ENCODE data around the gene STARD7. TPM values are rescaled to one million over a fixed set of nuclear protein-coding genes. Genes with fewer than 3 reads are reported as not detected.
"Not testable (repeated sequence)": the region's sequence is repeated elsewhere in the genome, so short reads cannot be mapped to it uniquely, and the experiment has no call there.

STARD7 gene
- total RNA-seq = 100 to 1,000 TPM; 241 to 281 (median 267) TPM

- Mint-ChIP-seq H3K4me3 (peak within 1 kb of the TSS; percentile 88), H3K9me3 (no peaks in the 10 kb centered on the region), H3K4me1 (ENCODE audit: low read depth) (peaks cover 51% of the 10 kb centered on the region), H3K36me3 (ENCODE audit: insufficient read depth) (peaks cover 15% of the 10 kb centered on the region), H3K27me3 (ENCODE audit: low read depth) (no peaks in the 10 kb centered on the region)
- ATAC-seq (peak; percentile 91 to 92), DNase-seq (peak; percentile 96)
Observed at GRCh38 chr2:96208143-96209010, at the start of gene STARD7. TSS of gene STARD7 (minus strand) at chr2:96208827. CDS start at chr2:96208434, 393 bp downstream.

- H3K36me3 Mint-ChIP-seq (ENCODE audit: insufficient read depth) = peaks cover 21% of the 10 kb centered on the region
- H3K4me3 Mint-ChIP-seq; DNase-seq; H3K9me3 Mint-ChIP-seq; H3K27me3 Mint-ChIP-seq (ENCODE audit: low read depth); ATAC-seq: not testable (repeated sequence)
- peaks cover 64% of the 10 kb centered on the region for H3K4me1 Mint-ChIP-seq (ENCODE audit: low read depth)
Observed at GRCh38 chr2:96257744-96258143, 49.1 kb upstream of the STARD7 start.

GRCh38 chr2:96256611-96257113 is 48.0 kb upstream of the STARD7 start:
- Mint-ChIP-seq H3K4me3 (peak overlapping the region; percentile 42), H3K27me3 (ENCODE audit: low read depth) (no peaks in the 10 kb centered on the region), H3K4me1 (ENCODE audit: low read depth) (peaks cover 58% of the 10 kb centered on the region), H3K36me3 (ENCODE audit: insufficient read depth) (peaks cover 27% of the 10 kb centered on the region), H3K9me3 (no peaks in the 10 kb centered on the region)
- ATAC-seq (no peak), DNase-seq (no peak)

GRCh38 chr2:96254571-96254970 is 45.9 kb upstream of the STARD7 start:
- H3K27me3 Mint-ChIP-seq (ENCODE audit: low read depth) = no peaks in the 10 kb centered on the region
- no peaks in the 10 kb centered on the region for H3K9me3 Mint-ChIP-seq
- DNase-seq (no peak), ATAC-seq (no peak)
- no peak overlapping the region for H3K4me3 Mint-ChIP-seq
- H3K4me1 Mint-ChIP-seq (ENCODE audit: low read depth) = peaks cover 41% of the 10 kb centered on the region
- peaks cover 29% of the 10 kb centered on the region for H3K36me3 Mint-ChIP-seq (ENCODE audit: insufficient read depth)

GRCh38 chr2:96253006-96253405 is 44.4 kb upstream of the STARD7 start:
- H3K4me1 Mint-ChIP-seq (ENCODE audit: low read depth) = peaks cover 28% of the 10 kb centered on the region
- H3K36me3 Mint-ChIP-seq (ENCODE audit: insufficient read depth) = peaks cover 29% of the 10 kb centered on the region
- no peaks in the 10 kb centered on the region for H3K9me3 Mint-ChIP-seq
- H3K27me3 Mint-ChIP-seq (ENCODE audit: low read depth) = no peaks in the 10 kb centered on the region
- ATAC-seq (no peak), DNase-seq (no peak)
- no peak overlapping the region for H3K4me3 Mint-ChIP-seq

GRCh38 chr2:96252526-96252925 is 43.9 kb upstream of the STARD7 start:
- H3K27me3 Mint-ChIP-seq (ENCODE audit: low read depth) = no peaks in the 10 kb centered on the region
- DNase-seq (no peak), ATAC-seq (no peak)
- peaks cover 29% of the 10 kb centered on the region for H3K36me3 Mint-ChIP-seq (ENCODE audit: insufficient read depth)
- H3K4me1 Mint-ChIP-seq (ENCODE audit: low read depth) = peaks cover 26% of the 10 kb centered on the region
- no peak overlapping the region for H3K4me3 Mint-ChIP-seq
- no peaks in the 10 kb centered on the region for H3K9me3 Mint-ChIP-seq

GRCh38 chr2:96251721-96252292 is 43.2 kb upstream of the STARD7 start:
- DNase-seq (no peak), ATAC-seq (no peak)
- no peaks in the 10 kb centered on the region for H3K9me3 Mint-ChIP-seq
- no peaks in the 10 kb centered on the region for H3K27me3 Mint-ChIP-seq (ENCODE audit: low read depth)
- peaks cover 25% of the 10 kb centered on the region for H3K4me1 Mint-ChIP-seq (ENCODE audit: low read depth)
- no peak overlapping the region for H3K4me3 Mint-ChIP-seq
- peaks cover 29% of the 10 kb centered on the region for H3K36me3 Mint-ChIP-seq (ENCODE audit: insufficient read depth)

- DNase-seq = no peak
- Mint-ChIP-seq H3K4me1 (ENCODE audit: low read depth) (peaks cover 27% of the 10 kb centered on the region), H3K4me3 (no peak overlapping the region), H3K9me3 (no peaks in the 10 kb centered on the region), H3K36me3 (ENCODE audit: insufficient read depth) (peaks cover 27% of the 10 kb centered on the region), H3K27me3 (ENCODE audit: low read depth) (no peaks in the 10 kb centered on the region)
- no peak for ATAC-seq
Observed at GRCh38 chr2:96250188-96250587, 41.6 kb upstream of the STARD7 start.

- peaks cover 28% of the 10 kb centered on the region for H3K4me1 Mint-ChIP-seq (ENCODE audit: low read depth)
- no peak overlapping the region for H3K4me3 Mint-ChIP-seq
- H3K9me3 Mint-ChIP-seq = no peaks in the 10 kb centered on the region
- no peak for DNase-seq
- ATAC-seq = no peak
- peaks cover 25% of the 10 kb centered on the region for H3K36me3 Mint-ChIP-seq (ENCODE audit: insufficient read depth)
- no peaks in the 10 kb centered on the region for H3K27me3 Mint-ChIP-seq (ENCODE audit: low read depth)
Observed at GRCh38 chr2:96249654-96250053, 41.0 kb upstream of the STARD7 start.

- peaks cover 27% of the 10 kb centered on the region for H3K4me1 Mint-ChIP-seq (ENCODE audit: low read depth)
- ATAC-seq (no peak), DNase-seq (no peak)
- H3K27me3 Mint-ChIP-seq (ENCODE audit: low read depth) = no peaks in the 10 kb centered on the region
- peaks cover 18% of the 10 kb centered on the region for H3K36me3 Mint-ChIP-seq (ENCODE audit: insufficient read depth)
- no peak overlapping the region for H3K4me3 Mint-ChIP-seq
- H3K9me3 Mint-ChIP-seq = no peaks in the 10 kb centered on the region
Observed at GRCh38 chr2:96248624-96249023, 40.0 kb upstream of the STARD7 start.

- Mint-ChIP-seq H3K4me3 (no peak overlapping the region), H3K27me3 (ENCODE audit: low read depth) (no peaks in the 10 kb centered on the region), H3K9me3 (no peaks in the 10 kb centered on the region), H3K36me3 (ENCODE audit: insufficient read depth) (peaks cover 14% of the 10 kb centered on the region), H3K4me1 (ENCODE audit: low read depth) (peaks cover 30% of the 10 kb centered on the region)
- DNase-seq = no peak
- ATAC-seq = no peak
Observed at GRCh38 chr2:96247896-96248295, 39.3 kb upstream of the STARD7 start.

- no peak overlapping the region for H3K4me3 Mint-ChIP-seq
- peaks cover 7% of the 10 kb centered on the region for H3K36me3 Mint-ChIP-seq (ENCODE audit: insufficient read depth)
- H3K4me1 Mint-ChIP-seq (ENCODE audit: low read depth) = peaks cover 39% of the 10 kb centered on the region
- DNase-seq = no peak
- H3K9me3 Mint-ChIP-seq = no peaks in the 10 kb centered on the region
- ATAC-seq = no peak
- H3K27me3 Mint-ChIP-seq (ENCODE audit: low read depth) = no peaks in the 10 kb centered on the region
Observed at GRCh38 chr2:96247009-96247408, 38.4 kb upstream of the STARD7 start.

- Mint-ChIP-seq H3K36me3 (ENCODE audit: insufficient read depth) (peaks cover 2% of the 10 kb centered on the region), H3K9me3 (no peaks in the 10 kb centered on the region), H3K4me1 (ENCODE audit: low read depth) (peaks cover 49% of the 10 kb centered on the region), H3K4me3 (no peak overlapping the region), H3K27me3 (ENCODE audit: low read depth) (no peaks in the 10 kb centered on the region)
- DNase-seq (no peak), ATAC-seq (no peak)
Observed at GRCh38 chr2:96245609-96246390, 37.2 kb upstream of the STARD7 start.

GRCh38 chr2:96243843-96244242 is 35.2 kb upstream of the STARD7 start:
- Mint-ChIP-seq H3K4me3 (no peak overlapping the region), H3K4me1 (ENCODE audit: low read depth) (peaks cover 52% of the 10 kb centered on the region)
- ATAC-seq = no peak

More at GRCh38 chr2:96243843-96244242, 35.2 kb upstream of the STARD7 start:
- Mint-ChIP-seq H3K36me3 (ENCODE audit: insufficient read depth) (peaks cover 2% of the 10 kb centered on the region), H3K9me3 (no peaks in the 10 kb centered on the region), H3K27me3 (ENCODE audit: low read depth) (no peaks in the 10 kb centered on the region)
- DNase-seq = no peak
